Activated T-helper 1 cell treated with anti-CD3 and anti-CD28 coated beads, Interleukin-12 subunit alpha, Interleukin-12 subunit beta, Interleukin-2, Interleukin-4 antibody, amounts not matched to agents 30 ng/mL and 10 ng/mL and 1 ng/mL, durations not matched to agents 14 hours and 24 hours and 36 hours (primary cell): ENCODE results near the gene ACO2. TPM values are rescaled to one million over a fixed set of nuclear protein-coding genes. Genes with fewer than 3 reads are reported as not detected.
A peak's percentile ranks its signal among the peaks of the same experiment; 100 is the strongest.

ENCODE experiments used
- DNase-seq: peaks from one replicate; pipeline ENCODE4 v3.0.0; 2021; ENCODE audit warnings: low spot score
- H3K27ac Mint-ChIP-seq: one replicate; pipeline ENCODE4 v1.8.0; 2021; ENCODE audit warnings: mild to moderate bottlenecking, mixed read lengths
- H3K27me3 Mint-ChIP-seq: one replicate; pipeline ENCODE4 v1.8.0; 2022; ENCODE audit warnings: mild to moderate bottlenecking, moderate library complexity, mixed read lengths; ENCODE audit not compliant: insufficient read depth
- H3K36me3 Mint-ChIP-seq: one replicate; pipeline ENCODE4 v1.8.0; 2021; ENCODE audit warnings: low read depth, mixed read lengths
- H3K4me1 Mint-ChIP-seq: one replicate; pipeline ENCODE4 v1.8.0; 2021; ENCODE audit warnings: low read depth, mixed read lengths
- H3K4me3 Mint-ChIP-seq: one replicate; pipeline ENCODE4 v1.8.0; 2021; ENCODE audit warnings: mild to moderate bottlenecking, moderate library complexity, mixed read lengths
- H3K9me3 Mint-ChIP-seq: one replicate; pipeline ENCODE4 v1.8.0; 2021; ENCODE audit warnings: mixed read lengths
- intact Hi-C: fragments of 100-400 bp; cut with micrococcal nuclease; formaldehyde crosslinking; loops from one replicate; pipeline ENCODE4 v1.15.1; 2024
- total RNA-seq: library from RNA; stranded (reverse); gene quantifications from 2 replicates; pipeline ENCODE4 v1.2.3, GENCODE V29; 2022

ACO2 gene
- total RNA-seq, 1 donor from 2014 or later, result 101 TPM

GRCh38 chr22:41461901-41462300 lies 7.0 kb upstream of the ACO2 start:
- Mint-ChIP-seq H3K27me3 (no peaks in the 10 kb centered on the region), H3K27ac (no peak overlapping the region), H3K4me3 (no peak overlapping the region), H3K4me1 (peaks cover under 1% of the 10 kb centered on the region), H3K9me3 (no peaks in the 10 kb centered on the region), H3K36me3 (peaks cover 54% of the 10 kb centered on the region)
- intact Hi-C loops, result no loop called here
- no peak for DNase-seq

GRCh38 chr22:41469218-41469851 lies 418 bp downstream of the ACO2 start:
- H3K9me3 Mint-ChIP-seq, result no peaks in the 10 kb centered on the region
- peak overlapping the region; percentile 87 for H3K4me3 Mint-ChIP-seq
- peak overlapping the region; percentile 99 for H3K27ac Mint-ChIP-seq
- peaks cover 31% of the 10 kb centered on the region for H3K36me3 Mint-ChIP-seq
- H3K27me3 Mint-ChIP-seq, result no peaks in the 10 kb centered on the region
- DNase-seq, result no peak
- intact Hi-C loops, result loop anchor here (1.0 to 2.0 kb wide), 4 partner anchors 121 to 613 kb away; partner anchors contain the start of genes L3MBTL2 and ST13
- H3K4me1 Mint-ChIP-seq, result peaks cover 22% of the 10 kb centered on the region

- H3K9me3 Mint-ChIP-seq, result no peaks in the 10 kb centered on the region
- peaks cover 20% of the 10 kb centered on the region for H3K36me3 Mint-ChIP-seq
- H3K27ac Mint-ChIP-seq, result no peak overlapping the region
- H3K4me1 Mint-ChIP-seq, result peaks cover 22% of the 10 kb centered on the region
- DNase-seq, result no peak
- peak overlapping the region; percentile 87 for H3K4me3 Mint-ChIP-seq
- no peaks in the 10 kb centered on the region for H3K27me3 Mint-ChIP-seq
- intact Hi-C loops, result no loop called here
Measured at GRCh38 chr22:41470886-41471285, 2.0 kb downstream of the ACO2 start.

GRCh38 chr22:41471568-41471967 lies 2.7 kb downstream of the ACO2 start:
- Mint-ChIP-seq H3K4me3 (no peak overlapping the region), H3K36me3 (peaks cover 15% of the 10 kb centered on the region), H3K4me1 (peaks cover 22% of the 10 kb centered on the region), H3K9me3 (no peaks in the 10 kb centered on the region), H3K27me3 (no peaks in the 10 kb centered on the region), H3K27ac (no peak overlapping the region)
- intact Hi-C loops, result no loop called here
- DNase-seq, result no peak

GRCh38 chr22:41474872-41475451 lies 6.0 kb downstream of the ACO2 start:
- intact Hi-C loops, result no loop called here
- H3K4me3 Mint-ChIP-seq, result no peak overlapping the region
- H3K36me3 Mint-ChIP-seq, result no peaks in the 10 kb centered on the region
- no peak for DNase-seq
- H3K9me3 Mint-ChIP-seq, result no peaks in the 10 kb centered on the region
- H3K27ac Mint-ChIP-seq, result no peak overlapping the region
- H3K4me1 Mint-ChIP-seq, result peaks cover 19% of the 10 kb centered on the region
- no peaks in the 10 kb centered on the region for H3K27me3 Mint-ChIP-seq

GRCh38 chr22:41478473-41478872 lies 9.6 kb downstream of the ACO2 start:
- no peak overlapping the region for H3K4me3 Mint-ChIP-seq
- no peaks in the 10 kb centered on the region for H3K36me3 Mint-ChIP-seq
- no peak for DNase-seq
- H3K4me1 Mint-ChIP-seq, result peaks cover 27% of the 10 kb centered on the region
- H3K27me3 Mint-ChIP-seq, result no peaks in the 10 kb centered on the region
- no peak overlapping the region for H3K27ac Mint-ChIP-seq
- intact Hi-C loops, result no loop called here
- no peaks in the 10 kb centered on the region for H3K9me3 Mint-ChIP-seq

GRCh38 chr22:41478891-41479521 lies 10.1 kb downstream of the ACO2 start:
- peaks cover 31% of the 10 kb centered on the region for H3K4me1 Mint-ChIP-seq
- intact Hi-C loops, result no loop called here
- H3K27ac Mint-ChIP-seq, result no peak overlapping the region
- H3K4me3 Mint-ChIP-seq, result no peak overlapping the region
- no peaks in the 10 kb centered on the region for H3K36me3 Mint-ChIP-seq
- no peak for DNase-seq
- H3K9me3 Mint-ChIP-seq, result no peaks in the 10 kb centered on the region
- H3K27me3 Mint-ChIP-seq, result no peaks in the 10 kb centered on the region

- H3K27me3 Mint-ChIP-seq, result no peaks in the 10 kb centered on the region
- intact Hi-C loops, result loop anchor here (2.0 kb wide), 1 partner anchor 39 kb away; no protein-coding TSS in a partner anchor
- no peak overlapping the region for H3K4me3 Mint-ChIP-seq
- peaks cover 33% of the 10 kb centered on the region for H3K4me1 Mint-ChIP-seq
- no peaks in the 10 kb centered on the region for H3K9me3 Mint-ChIP-seq
- H3K27ac Mint-ChIP-seq, result no peak overlapping the region
- no peak for DNase-seq
- no peaks in the 10 kb centered on the region for H3K36me3 Mint-ChIP-seq
Measured at GRCh38 chr22:41479671-41480396, 10.9 kb downstream of the ACO2 start.

GRCh38 chr22:41480397-41480735 lies 11.4 kb downstream of the ACO2 start:
- no peak overlapping the region for H3K4me3 Mint-ChIP-seq
- no peak for DNase-seq
- no peaks in the 10 kb centered on the region for H3K27me3 Mint-ChIP-seq
- peaks cover 33% of the 10 kb centered on the region for H3K4me1 Mint-ChIP-seq
- no peaks in the 10 kb centered on the region for H3K9me3 Mint-ChIP-seq
- no peaks in the 10 kb centered on the region for H3K36me3 Mint-ChIP-seq
- intact Hi-C loops, result loop anchor here (2.0 kb wide), 1 partner anchor 38 kb away; no protein-coding TSS in a partner anchor
- peak overlapping the region; percentile 57 for H3K27ac Mint-ChIP-seq

- H3K4me1 Mint-ChIP-seq, result peaks cover 33% of the 10 kb centered on the region
- no peaks in the 10 kb centered on the region for H3K27me3 Mint-ChIP-seq
- no peaks in the 10 kb centered on the region for H3K36me3 Mint-ChIP-seq
- H3K4me3 Mint-ChIP-seq, result no peak overlapping the region
- no peaks in the 10 kb centered on the region for H3K9me3 Mint-ChIP-seq
- no peak overlapping the region for H3K27ac Mint-ChIP-seq
- intact Hi-C loops, result loop anchor here (2.0 kb wide), 1 partner anchor 38 kb away; no protein-coding TSS in a partner anchor
- no peak for DNase-seq
Measured at GRCh38 chr22:41481131-41481830, 12.4 kb downstream of the ACO2 start.

- Mint-ChIP-seq H3K27me3 (no peaks in the 10 kb centered on the region), H3K27ac (no peak overlapping the region), H3K9me3 (no peaks in the 10 kb centered on the region), H3K4me1 (peaks cover 33% of the 10 kb centered on the region), H3K36me3 (no peaks in the 10 kb centered on the region), H3K4me3 (no peak overlapping the region)
- intact Hi-C loops, result loop anchor here (2.0 kb wide), 1 partner anchor 37 kb away; no protein-coding TSS in a partner anchor
- DNase-seq, result no peak
Measured at GRCh38 chr22:41481925-41482318, 13.0 kb downstream of the ACO2 start.

GRCh38 chr22:41482319-41482935 lies 13.5 kb downstream of the ACO2 start:
- Mint-ChIP-seq H3K36me3 (no peaks in the 10 kb centered on the region), H3K27ac (peak overlapping the region; percentile 0), H3K27me3 (no peaks in the 10 kb centered on the region), H3K4me1 (peaks cover 33% of the 10 kb centered on the region), H3K4me3 (no peak overlapping the region), H3K9me3 (no peaks in the 10 kb centered on the region)
- DNase-seq, result no peak
- intact Hi-C loops, result no loop called here
